ENCODE data around the gene CBX8. TPM values are rescaled to one million over a fixed set of nuclear protein-coding genes. Genes with fewer than 3 reads are reported as not detected.
A peak's percentile ranks its signal among the peaks of the same experiment; 100 is the strongest.

Gene CBX8
- total and polyA plus RNA-seq, 2 of the 13 experiments (the other 11 are each of a cell fraction or from before 2014, with no cell fraction given) = 0.34 to 12.6 TPM

GRCh38 chr17:79808763-79809529 lies 12.1 kb upstream of the CBX8 start (continued):
- TF ChIP-seq, protein P1, sequence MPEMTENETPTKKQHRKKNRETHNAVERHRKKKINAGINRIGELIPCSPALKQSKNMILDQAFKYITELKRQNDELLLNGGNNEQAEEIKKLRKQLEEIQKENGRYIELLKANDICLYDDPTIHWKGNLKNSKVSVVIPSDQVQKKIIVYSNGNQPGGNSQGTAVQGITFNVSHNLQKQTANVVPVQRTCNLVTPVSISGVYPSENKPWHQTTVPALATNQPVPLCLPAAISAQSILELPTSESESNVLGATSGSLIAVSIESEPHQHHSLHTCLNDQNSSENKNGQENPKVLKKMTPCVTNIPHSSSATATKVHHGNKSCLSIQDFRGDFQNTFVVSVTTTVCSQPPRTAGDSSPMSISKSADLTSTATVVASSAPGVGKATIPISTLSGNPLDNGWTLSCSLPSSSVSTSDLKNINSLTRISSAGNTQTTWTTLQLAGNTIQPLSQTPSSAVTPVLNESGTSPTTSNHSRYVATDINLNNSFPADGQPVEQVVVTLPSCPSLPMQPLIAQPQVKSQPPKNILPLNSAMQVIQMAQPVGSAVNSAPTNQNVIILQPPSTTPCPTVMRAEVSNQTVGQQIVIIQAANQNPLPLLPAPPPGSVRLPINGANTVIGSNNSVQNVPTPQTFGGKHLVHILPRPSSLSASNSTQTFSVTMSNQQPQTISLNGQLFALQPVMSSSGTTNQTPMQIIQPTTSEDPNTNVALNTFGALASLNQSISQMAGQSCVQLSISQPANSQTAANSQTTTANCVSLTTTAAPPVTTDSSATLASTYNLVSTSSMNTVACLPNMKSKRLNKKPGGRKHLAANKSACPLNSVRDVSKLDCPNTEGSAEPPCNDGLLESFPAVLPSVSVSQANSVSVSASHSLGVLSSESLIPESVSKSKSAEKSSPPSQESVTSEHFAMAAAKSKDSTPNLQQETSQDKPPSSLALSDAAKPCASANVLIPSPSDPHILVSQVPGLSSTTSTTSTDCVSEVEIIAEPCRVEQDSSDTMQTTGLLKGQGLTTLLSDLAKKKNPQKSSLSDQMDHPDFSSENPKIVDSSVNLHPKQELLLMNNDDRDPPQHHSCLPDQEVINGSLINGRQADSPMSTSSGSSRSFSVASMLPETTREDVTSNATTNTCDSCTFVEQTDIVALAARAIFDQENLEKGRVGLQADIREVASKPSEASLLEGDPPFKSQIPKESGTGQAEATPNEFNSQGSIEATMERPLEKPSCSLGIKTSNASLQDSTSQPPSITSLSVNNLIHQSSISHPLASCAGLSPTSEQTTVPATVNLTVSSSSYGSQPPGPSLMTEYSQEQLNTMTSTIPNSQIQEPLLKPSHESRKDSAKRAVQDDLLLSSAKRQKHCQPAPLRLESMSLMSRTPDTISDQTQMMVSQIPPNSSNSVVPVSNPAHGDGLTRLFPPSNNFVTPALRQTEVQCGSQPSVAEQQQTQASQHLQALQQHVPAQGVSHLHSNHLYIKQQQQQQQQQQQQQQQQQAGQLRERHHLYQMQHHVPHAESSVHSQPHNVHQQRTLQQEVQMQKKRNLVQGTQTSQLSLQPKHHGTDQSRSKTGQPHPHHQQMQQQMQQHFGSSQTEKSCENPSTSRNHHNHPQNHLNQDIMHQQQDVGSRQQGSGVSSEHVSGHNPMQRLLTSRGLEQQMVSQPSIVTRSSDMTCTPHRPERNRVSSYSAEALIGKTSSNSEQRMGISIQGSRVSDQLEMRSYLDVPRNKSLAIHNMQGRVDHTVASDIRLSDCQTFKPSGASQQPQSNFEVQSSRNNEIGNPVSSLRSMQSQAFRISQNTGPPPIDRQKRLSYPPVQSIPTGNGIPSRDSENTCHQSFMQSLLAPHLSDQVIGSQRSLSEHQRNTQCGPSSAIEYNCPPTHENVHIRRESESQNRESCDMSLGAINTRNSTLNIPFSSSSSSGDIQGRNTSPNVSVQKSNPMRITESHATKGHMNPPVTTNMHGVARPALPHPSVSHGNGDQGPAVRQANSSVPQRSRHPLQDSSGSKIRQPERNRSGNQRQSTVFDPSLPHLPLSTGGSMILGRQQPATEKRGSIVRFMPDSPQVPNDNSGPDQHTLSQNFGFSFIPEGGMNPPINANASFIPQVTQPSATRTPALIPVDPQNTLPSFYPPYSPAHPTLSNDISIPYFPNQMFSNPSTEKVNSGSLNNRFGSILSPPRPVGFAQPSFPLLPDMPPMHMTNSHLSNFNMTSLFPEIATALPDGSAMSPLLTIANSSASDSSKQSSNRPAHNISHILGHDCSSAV (CRISPR knock-in tag; IDR thresholded peaks at IDR 0.05; ENCODE audit: borderline replicate concordance) = no peak
- TF ChIP-seq ZNF276 (CRISPR knock-in tag; IDR thresholded peaks at IDR 0.05; ENCODE audit: low read depth) (no peak), TFDP1 (CRISPR knock-in tag; IDR thresholded peaks at IDR 0.05; ENCODE audit: borderline replicate concordance) (peak; percentile 35; the same call in 1 of the 2 replicates), ZNF318 (CRISPR knock-in tag; IDR thresholded peaks at IDR 0.05) (peak; percentile 54; the same call in 1 of the 2 replicates), CBX1 (IDR thresholded peaks at IDR 0.05; ENCODE audit: low read depth) (no peak), HCFC1 (IDR thresholded peaks at IDR 0.05; ENCODE audit: low read depth, low read length) (no peak)

Data from HepG2 (cell line).